Glutamatergic neuron (in vitro differentiated cells): ENCODE results near the gene PTBP1. TPM values are rescaled to one million over a fixed set of nuclear protein-coding genes. Genes with fewer than 3 reads are reported as not detected.
"Not testable (repeated sequence)": the region's sequence is repeated elsewhere in the genome, so short reads cannot be mapped to it uniquely, and the experiment has no call there.

Experiments used
- DNase-seq: peaks from one replicate; pipeline ENCODE4 v3.0.0; 2022
- H3K27ac Mint-ChIP-seq: one replicate; pipeline ENCODE4 v1.8.0; 2020; ENCODE audit warnings: mild to moderate bottlenecking, mixed read lengths, inconsistent platforms; ENCODE audit not compliant: unreplicated experiment
- H3K27me3 Mint-ChIP-seq: one replicate; pipeline ENCODE4 v1.8.0; 2020; ENCODE audit warnings: mild to moderate bottlenecking, moderate library complexity, mixed read lengths, inconsistent platforms; ENCODE audit not compliant: unreplicated experiment
- H3K36me3 Mint-ChIP-seq: one replicate; pipeline ENCODE4 v1.8.0; 2020; ENCODE audit warnings: mild to moderate bottlenecking, mixed read lengths, inconsistent platforms; ENCODE audit not compliant: unreplicated experiment
- H3K4me1 Mint-ChIP-seq: one replicate; pipeline ENCODE4 v1.8.0; 2020; ENCODE audit warnings: mild to moderate bottlenecking, low read depth, mixed read lengths, inconsistent platforms; ENCODE audit not compliant: unreplicated experiment
- H3K4me3 Mint-ChIP-seq: one replicate; pipeline ENCODE4 v1.8.0; 2020; ENCODE audit warnings: mild to moderate bottlenecking, mixed read lengths, inconsistent platforms; ENCODE audit not compliant: unreplicated experiment
- H3K9me3 Mint-ChIP-seq: one replicate; pipeline ENCODE4 v1.8.0; 2020; ENCODE audit warnings: mild to moderate bottlenecking, moderate library complexity, mixed read lengths, inconsistent platforms; ENCODE audit not compliant: unreplicated experiment
- total RNA-seq: library from RNA; stranded (reverse); fragmentation: NEBNext Ultra II Directional; extraction: Animal tissue kit (Norgen Biotek cat#: 25700); gene quantifications from one replicate; pipeline ENCODE4 v1.2.1, GENCODE V29; 2021; ENCODE audit not compliant: unreplicated experiment
- TF ChIP-seq, protein P1 (sequence below): fragments of 200-600 bp; sonication (generic); IDR thresholded peaks from one replicate; pipeline ENCODE4 v1.5.0; 2021; ENCODE audit not compliant: partially characterized antibody, unreplicated experiment

Gene PTBP1
- total RNA-seq, 1 donor from 2014 or later = 244 TPM

GRCh38 chr19:845707-846521, 48.7 kb downstream of the PTBP1 start:
- H3K27ac Mint-ChIP-seq = no peak overlapping the region
- peaks cover 15% of the 10 kb centered on the region for H3K27me3 Mint-ChIP-seq
- TF ChIP-seq, protein P1, sequence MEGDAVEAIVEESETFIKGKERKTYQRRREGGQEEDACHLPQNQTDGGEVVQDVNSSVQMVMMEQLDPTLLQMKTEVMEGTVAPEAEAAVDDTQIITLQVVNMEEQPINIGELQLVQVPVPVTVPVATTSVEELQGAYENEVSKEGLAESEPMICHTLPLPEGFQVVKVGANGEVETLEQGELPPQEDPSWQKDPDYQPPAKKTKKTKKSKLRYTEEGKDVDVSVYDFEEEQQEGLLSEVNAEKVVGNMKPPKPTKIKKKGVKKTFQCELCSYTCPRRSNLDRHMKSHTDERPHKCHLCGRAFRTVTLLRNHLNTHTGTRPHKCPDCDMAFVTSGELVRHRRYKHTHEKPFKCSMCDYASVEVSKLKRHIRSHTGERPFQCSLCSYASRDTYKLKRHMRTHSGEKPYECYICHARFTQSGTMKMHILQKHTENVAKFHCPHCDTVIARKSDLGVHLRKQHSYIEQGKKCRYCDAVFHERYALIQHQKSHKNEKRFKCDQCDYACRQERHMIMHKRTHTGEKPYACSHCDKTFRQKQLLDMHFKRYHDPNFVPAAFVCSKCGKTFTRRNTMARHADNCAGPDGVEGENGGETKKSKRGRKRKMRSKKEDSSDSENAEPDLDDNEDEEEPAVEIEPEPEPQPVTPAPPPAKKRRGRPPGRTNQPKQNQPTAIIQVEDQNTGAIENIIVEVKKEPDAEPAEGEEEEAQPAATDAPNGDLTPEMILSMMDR = no peak
- H3K4me1 Mint-ChIP-seq = no peaks in the 10 kb centered on the region
- DNase-seq = no peak
- peak overlapping the region; percentile 57 for H3K4me3 Mint-ChIP-seq
- peaks cover 3% of the 10 kb centered on the region for H3K9me3 Mint-ChIP-seq
- H3K36me3 Mint-ChIP-seq = peaks cover 4% of the 10 kb centered on the region

DNA sequence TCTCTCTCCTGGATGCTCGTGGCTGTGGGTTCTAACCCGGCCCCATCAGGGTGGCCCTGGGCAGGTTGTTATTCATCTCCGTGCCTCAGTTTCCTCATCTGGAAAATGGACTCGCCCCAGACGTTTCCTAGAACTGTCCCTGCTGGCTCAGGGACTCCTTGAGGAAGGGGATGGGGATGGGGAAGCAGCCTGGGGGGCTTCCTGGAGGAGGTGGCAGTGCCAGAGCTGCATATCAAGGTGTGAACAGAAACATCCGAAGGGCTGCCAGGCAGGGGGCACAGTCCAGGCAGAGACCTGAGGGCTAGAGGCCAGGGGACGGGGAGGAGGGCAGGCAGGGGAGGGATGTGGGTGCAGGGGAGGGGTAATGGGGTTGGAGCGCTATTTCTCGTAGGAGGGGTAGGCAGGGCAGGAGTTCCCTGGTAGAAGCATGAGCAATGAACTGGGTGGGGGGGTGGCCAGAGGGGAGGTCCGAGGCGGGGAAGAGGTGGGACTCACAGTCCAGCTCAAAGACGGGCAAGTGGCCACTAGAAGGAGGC, 51.2 kb downstream of the PTBP1 start:
- Mint-ChIP-seq H3K9me3 (peaks cover 2% of the 10 kb centered on the region), H3K27me3 (peaks cover 7% of the 10 kb centered on the region), H3K4me3 (no peak overlapping the region), H3K4me1 (no peaks in the 10 kb centered on the region), H3K36me3 (no peaks in the 10 kb centered on the region), H3K27ac (no peak overlapping the region)
- TF ChIP-seq, protein P1 = no peak
- DNase-seq = no peak

- H3K4me3 Mint-ChIP-seq, DNase-seq, H3K36me3 Mint-ChIP-seq, H3K9me3 Mint-ChIP-seq, H3K27ac Mint-ChIP-seq, H3K4me1 Mint-ChIP-seq, H3K27me3 Mint-ChIP-seq: not testable (repeated sequence)
These were observed 51.9 kb downstream of the PTBP1 start for GRCh38 chr19:849195-849594.

GRCh38 chr19:850221-850978, 53.1 kb downstream of the PTBP1 start:
- peak; percentile 69 for DNase-seq
- Mint-ChIP-seq H3K4me1 (no peaks in the 10 kb centered on the region), H3K36me3 (no peaks in the 10 kb centered on the region), H3K4me3 (no peak overlapping the region), H3K27me3 (peaks cover 4% of the 10 kb centered on the region), H3K27ac (no peak overlapping the region), H3K9me3 (peaks cover 2% of the 10 kb centered on the region)
- TF ChIP-seq, protein P1 = no peak

DNA sequence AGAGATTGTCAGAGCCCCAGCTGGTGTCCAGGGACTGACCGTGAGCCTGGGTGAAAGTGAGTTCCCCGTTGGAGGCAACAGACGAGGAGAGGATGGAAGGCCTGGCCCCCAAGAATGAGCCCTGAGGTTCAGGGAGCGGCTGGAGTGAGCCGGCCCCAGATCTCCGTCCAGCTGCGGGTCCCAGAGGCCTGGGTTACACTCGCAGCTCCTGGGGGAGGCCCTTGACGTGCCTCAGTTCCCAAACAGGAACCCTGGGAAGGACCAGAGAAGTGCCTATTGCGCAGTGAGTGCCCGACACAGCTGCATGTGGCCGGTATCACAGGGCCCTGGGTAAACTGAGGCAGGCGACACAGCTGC, 53.7 kb downstream of the PTBP1 start:
- TF ChIP-seq, protein P1 = no peak
- Mint-ChIP-seq H3K27me3 (no peaks in the 10 kb centered on the region), H3K27ac (no peak overlapping the region), H3K36me3 (no peaks in the 10 kb centered on the region), H3K4me3 (no peak overlapping the region), H3K9me3 (peaks cover 2% of the 10 kb centered on the region), H3K4me1 (no peaks in the 10 kb centered on the region)
- DNase-seq = no peak
